HG02943 (cell line): ENCODE measurements around the gene AKR1B1.
A peak's percentile ranks its signal among the peaks of the same experiment; 100 is the strongest.

Source experiments
- ATAC-seq: cut with Tn5 transposase; IDR thresholded peaks from one replicate; pipeline ENCODE4 v1.9.1; 2021; ENCODE audit warnings: mild to moderate bottlenecking, low read depth, moderate library complexity; ENCODE audit not compliant: unreplicated experiment

Gene AKR1B1

DNA sequence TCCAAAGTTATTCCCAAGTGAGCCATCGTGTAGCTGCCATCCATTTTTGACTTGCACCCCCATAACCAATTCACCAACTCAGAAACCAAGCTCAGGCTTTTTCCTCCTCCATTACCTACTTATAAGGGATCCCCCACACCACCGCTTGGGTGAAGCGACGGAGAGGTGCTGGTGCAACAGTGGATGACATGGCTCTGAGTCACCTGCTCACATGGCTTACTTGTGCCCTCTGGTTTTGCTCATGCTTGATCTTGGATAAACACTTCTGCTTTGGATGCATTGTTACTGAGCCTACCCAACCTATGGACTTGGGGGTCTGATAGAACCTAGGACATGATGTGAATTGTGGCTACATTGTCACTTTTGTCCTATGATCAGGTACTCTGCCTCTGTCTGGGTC lies 12.0 kb upstream of the AKR1B1 start:
- ATAC-seq = no peak

DNA sequence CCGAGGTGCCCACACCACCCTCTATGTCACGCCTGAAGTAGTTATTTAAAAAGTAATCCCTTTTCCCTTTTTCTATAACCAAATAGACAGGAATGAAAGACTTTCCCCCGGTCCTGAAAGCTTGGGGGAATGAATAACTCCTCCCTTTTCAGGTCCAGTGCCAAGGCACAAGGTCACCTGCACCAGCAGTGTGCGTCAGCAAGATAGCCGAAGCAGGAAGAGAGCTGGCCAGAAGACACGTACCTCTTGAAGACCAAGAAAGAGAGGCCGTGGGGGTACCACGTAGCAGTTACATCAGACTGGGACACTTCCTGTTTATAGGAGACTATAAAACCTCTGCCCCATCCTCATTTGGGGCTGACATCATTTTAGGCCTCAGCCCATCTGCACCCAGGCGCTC lies 10.7 kb upstream of the AKR1B1 start:
- no peak for ATAC-seq

- no peak for ATAC-seq
Measured at GRCh38 chr7:134468475-134468874, 9.6 kb upstream of the AKR1B1 start.

- no peak for ATAC-seq
Measured at GRCh38 chr7:134468054-134468453, 9.2 kb upstream of the AKR1B1 start.

DNA sequence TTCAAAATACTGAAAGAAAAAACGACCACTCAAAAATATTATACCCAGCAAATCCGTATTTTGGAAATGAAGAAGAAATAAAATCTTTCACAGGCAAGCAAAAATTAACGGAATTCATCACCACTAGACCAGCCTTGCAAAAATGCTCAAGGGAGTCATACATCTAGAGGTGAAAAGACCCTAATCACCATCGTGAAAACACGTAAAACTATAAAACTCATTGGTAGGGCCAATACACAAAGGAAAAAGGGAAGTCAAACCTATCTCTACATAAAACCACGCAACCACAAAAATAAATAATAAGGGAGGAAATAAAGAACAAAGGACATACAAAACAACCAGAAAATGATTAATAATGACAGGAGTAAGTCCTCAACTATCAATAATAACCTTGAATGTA lies 6.6 kb upstream of the AKR1B1 start:
- ATAC-seq = no peak

- ATAC-seq = no peak
Measured at GRCh38 chr7:134464496-134464895, 5.6 kb upstream of the AKR1B1 start.

DNA sequence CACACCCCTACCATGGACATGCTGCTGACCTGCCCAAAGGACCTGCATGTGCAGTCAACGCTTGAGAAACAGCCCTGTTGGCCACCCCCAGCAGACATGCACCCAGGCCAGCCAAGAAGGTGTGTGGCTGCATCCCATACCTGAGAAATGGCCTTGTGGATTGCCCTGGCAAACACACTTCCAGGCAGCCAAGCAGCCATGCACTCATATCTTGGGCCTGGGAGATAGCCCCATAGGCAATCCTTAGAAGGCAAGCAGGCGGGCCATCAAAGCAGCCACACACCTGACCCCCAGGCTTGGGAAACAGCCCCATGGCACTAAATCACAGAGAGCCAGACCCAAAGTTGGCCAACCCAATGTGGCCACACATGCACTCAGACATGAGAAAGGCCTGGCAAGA lies 4.9 kb upstream of the AKR1B1 start:
- no peak for ATAC-seq

GRCh38 chr7:134462337-134462925 lies 3.5 kb upstream of the AKR1B1 start:
- no peak for ATAC-seq

DNA sequence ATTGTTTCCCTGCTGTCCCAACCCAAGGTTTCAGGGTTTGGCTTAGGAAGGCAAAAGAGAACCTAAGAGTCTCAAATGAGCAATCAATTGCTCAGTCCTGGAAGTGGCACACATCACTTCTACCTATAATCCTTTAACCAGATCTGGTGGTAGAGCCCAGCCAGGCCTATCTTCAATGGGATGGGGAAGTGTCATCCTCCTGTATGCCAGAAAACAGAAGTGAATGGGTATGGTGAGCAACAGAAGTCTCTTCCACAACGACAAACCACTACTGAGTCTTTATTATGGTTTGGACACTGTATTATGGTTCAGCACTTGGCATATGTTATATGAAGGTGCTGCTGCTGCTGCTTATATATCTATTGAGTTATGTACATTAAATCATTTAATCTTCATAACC lies 3.0 kb upstream of the AKR1B1 start:
- no peak for ATAC-seq

DNA sequence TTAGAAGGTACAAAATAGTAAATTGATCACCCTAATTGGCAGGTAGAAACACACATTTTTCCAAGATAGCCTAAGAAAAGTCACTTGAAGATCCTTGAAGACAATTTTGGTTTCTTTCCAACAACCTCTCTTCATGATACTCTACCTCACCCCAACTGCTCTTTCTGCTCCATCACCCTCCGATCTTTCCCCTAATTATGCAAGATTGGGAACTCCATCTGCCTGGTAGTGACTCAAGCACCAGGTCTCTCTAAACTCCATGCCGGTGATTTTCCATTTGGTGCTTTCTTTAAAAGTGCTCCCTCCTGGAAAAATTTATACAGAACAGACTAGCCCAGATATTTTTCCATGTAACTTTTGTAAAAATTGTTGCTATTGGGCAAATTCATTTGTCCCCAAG lies 1.1 kb upstream of the AKR1B1 start:
- no peak for ATAC-seq

DNA sequence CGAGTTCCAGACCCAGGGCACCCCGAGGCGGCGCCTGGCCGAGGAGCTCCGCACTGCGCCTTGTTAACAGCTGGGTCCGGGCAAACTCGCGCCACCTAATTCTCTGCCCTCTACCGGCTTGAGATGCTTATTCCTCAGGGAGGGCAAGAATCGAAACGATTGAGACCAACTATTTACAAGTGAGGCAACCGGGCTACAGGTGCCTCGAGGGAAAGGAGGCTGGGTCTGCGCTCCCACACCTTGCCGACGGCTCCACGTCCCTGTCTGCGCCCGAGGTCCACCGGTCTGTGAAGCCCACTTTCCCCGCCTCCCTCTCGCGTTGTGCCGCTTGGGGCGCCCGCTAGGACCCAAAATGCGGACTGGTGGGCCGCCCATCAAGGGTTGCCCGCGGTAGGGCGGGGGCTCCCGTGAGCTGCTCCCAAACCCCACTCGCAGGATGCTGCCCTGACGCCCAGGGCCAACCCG lies 527 bp downstream of the AKR1B1 start:
- peak; percentile 54 for ATAC-seq

GRCh38 chr7:134457210-134457609 lies 1.7 kb downstream of the AKR1B1 start:
- ATAC-seq = no peak

GRCh38 chr7:134454277-134454676 lies 4.6 kb downstream of the AKR1B1 start:
- no peak for ATAC-seq

DNA sequence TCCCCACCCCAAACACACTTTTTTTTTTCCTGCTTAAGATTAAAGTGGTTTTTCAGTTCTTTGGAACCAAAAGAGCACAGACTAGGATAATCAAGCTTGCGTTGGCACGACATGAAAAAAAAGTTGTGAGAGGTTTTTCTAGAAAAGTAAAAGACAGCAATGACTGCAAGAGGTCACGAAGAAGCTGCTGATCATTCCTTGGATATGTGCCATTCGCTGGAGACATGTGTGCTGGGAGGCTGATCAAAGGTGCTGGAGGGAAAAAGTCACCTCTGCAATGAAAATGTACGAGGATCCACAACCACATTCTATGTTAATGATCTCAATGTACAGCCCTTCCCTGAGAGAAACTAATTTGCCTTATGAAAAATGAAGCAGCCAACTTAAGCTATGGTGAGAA lies 5.4 kb downstream of the AKR1B1 start:
- ATAC-seq = no peak

GRCh38 chr7:134452991-134453473 lies 5.9 kb downstream of the AKR1B1 start:
- no peak for ATAC-seq

DNA sequence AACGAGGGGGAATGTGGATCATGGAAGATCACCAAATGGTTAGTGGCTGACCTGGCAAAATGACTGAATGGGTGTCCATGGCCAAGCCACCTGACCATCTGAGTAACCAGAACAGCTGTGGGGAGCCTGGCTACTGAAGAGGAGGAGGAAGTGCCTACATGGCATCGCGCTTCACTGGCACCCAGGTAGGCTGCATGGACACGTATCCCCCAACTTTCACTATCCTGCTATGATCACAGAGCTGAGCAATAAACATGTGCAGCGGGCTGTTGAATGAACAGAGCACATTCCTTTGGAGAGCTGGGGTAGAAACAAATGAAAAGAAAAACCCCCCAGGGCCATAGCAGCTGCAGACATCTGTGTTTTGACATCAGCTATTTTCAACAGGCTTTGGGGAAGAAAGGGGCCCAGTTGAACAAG lies 6.5 kb downstream of the AKR1B1 start:
- ATAC-seq = no peak

- ATAC-seq = no peak
Measured at GRCh38 chr7:134451656-134452055, 7.2 kb downstream of the AKR1B1 start.

DNA sequence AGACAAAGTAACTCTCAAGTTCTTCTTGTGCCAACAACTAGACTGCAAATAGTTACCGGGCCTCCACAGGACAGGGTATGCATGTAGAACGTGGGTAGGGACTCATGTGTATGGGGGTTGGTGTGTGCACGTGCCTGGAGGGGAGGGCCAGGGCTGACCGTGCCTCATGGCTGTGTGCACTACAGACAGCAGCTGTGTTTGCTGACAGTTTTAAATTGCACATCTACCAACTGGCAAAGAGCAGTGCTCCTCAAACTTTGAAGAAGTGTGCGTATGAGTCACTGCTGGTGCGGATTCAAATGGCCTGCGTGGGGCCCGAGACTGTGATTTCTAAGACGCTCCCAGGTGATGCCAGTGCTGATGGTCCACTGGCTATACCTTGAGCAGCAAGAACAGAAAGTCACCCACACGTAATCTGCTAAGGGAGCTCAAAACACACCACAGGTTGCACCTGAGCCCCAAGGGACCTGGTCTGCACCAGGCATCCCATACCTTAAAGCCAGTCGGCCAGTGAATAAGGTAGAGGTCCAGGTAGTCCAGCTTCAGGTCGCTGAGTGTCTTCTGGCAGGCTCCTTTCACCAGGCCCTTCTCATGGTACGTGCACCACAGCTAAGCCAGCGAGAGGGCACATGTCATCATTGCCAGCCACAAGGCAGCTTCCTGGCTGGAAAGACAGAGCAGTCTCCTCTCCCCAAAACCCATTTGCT lies 8.5 kb downstream of the AKR1B1 start:
- no peak for ATAC-seq

- ATAC-seq = no peak
Measured at GRCh38 chr7:134449680-134450079, 9.2 kb downstream of the AKR1B1 start.

- no peak for ATAC-seq
Measured at GRCh38 chr7:134448356-134449229, 10.3 kb downstream of the AKR1B1 start.

GRCh38 chr7:134447383-134447782 lies 11.5 kb downstream of the AKR1B1 start:
- no peak for ATAC-seq
